Activated CD8-positive, alpha-beta memory T cell treated with anti-CD3 and anti-CD28 coated beads, Interleukin-2, amount 10 ng/mL, durations not matched to agents 7 days and 5 days (primary cell): ENCODE results near the gene FGB. TPM values are rescaled to one million over a fixed set of nuclear protein-coding genes. Genes with fewer than 3 reads are reported as not detected.

Experiments used
- ATAC-seq: fragments of 150-1000 bp; cut with Tn5 transposase; one replicate; pipeline ENCODE4 v1.10.0; 2021; ENCODE audit warnings: moderate library complexity
- CTCF ChIA-PET: fragments of 350-600 bp; sonication (Branson Sonifier 250); formaldehyde crosslinking; loops from one replicate; lab custom pipeline; 2021; ENCODE audit warnings: antibody characterized with exemption; lab: Charles Lee
- DNase-seq: peaks from one replicate; pipeline ENCODE4 v3.0.0-alpha.2; 2020
- H3K27ac Mint-ChIP-seq: one replicate; pipeline ENCODE4 v1.8.0; 2021; ENCODE audit warnings: mild to moderate bottlenecking, mixed read lengths
- H3K27me3 Mint-ChIP-seq: one replicate; pipeline ENCODE4 v1.8.0; 2021; ENCODE audit warnings: mixed read lengths
- H3K36me3 Mint-ChIP-seq: one replicate; pipeline ENCODE4 v1.8.0; 2021; ENCODE audit warnings: mild to moderate bottlenecking, mixed read lengths
- H3K4me1 Mint-ChIP-seq: one replicate; pipeline ENCODE4 v1.8.0; 2021; ENCODE audit warnings: mixed read lengths
- H3K4me3 Mint-ChIP-seq: one replicate; pipeline ENCODE4 v1.8.0; 2021; ENCODE audit warnings: mild to moderate bottlenecking, moderate library complexity, mixed read lengths
- H3K9me3 Mint-ChIP-seq: one replicate; pipeline ENCODE4 v1.8.0; 2022; ENCODE audit warnings: low read depth, mixed read lengths
- total RNA-seq, 2 experiments: library from RNA; stranded (reverse); gene quantifications; one replicate each; pipeline ENCODE4 v1.2.3, GENCODE V29; 2021

The FGB gene
- total RNA-seq, 2 experiments from 2014 or later = not detected

DNA sequence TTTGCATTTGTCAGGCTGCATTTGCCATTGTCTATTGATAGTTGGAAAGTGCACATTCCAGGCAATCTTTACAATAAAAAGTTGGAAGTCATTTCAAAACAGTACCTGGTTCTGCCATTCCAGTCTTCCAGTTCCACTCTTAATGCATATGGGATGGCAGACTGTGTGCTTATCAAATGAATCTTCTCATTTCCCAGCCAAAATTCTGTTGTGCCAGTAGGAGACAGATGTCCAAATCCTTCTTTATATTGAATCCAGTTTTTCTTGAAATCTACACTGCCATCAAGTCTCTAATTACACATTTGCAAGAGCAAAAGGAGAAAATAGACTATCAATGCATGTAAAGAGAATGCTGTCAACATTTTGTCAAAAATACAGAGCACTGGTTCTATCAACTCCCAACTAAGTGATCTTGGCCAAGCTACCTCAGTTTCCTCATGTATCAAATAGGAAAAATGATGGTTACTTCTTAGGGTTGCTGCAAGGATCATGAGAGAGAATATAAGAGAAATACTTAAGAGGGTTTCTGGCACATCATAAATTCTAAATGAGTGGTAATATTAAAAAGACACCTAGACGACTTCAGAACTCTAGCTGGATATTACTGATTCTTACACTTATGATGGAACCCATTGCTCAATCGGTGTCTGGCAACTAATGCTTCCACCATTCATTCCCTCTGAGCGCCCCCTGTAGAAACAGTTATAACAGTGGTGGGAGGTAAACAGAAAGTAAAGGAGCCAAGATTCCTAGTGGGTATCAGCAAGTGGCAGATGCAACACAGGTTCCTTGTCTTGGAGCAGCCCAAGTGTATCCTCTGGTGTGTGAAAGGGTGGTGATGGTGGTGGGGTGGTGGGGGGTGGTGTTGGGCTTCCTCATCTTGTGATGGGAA is 45.8 kb downstream of the FGB start:
- no peak overlapping the region for H3K27ac Mint-ChIP-seq
- CTCF ChIA-PET = interaction anchor here (1.1 to 2.3 kb wide), 2 partner anchors 12 to 56 kb away, joined by 3 to 6 read pairs; no protein-coding TSS in a partner anchor
- DNase-seq (no peak), ATAC-seq (no peak)
- H3K4me3 Mint-ChIP-seq = no peak overlapping the region
- no peaks in the 10 kb centered on the region for H3K9me3 Mint-ChIP-seq
- peaks cover 44% of the 10 kb centered on the region for H3K27me3 Mint-ChIP-seq
- H3K4me1 Mint-ChIP-seq = no peaks in the 10 kb centered on the region
- H3K36me3 Mint-ChIP-seq = no peaks in the 10 kb centered on the region

DNA sequence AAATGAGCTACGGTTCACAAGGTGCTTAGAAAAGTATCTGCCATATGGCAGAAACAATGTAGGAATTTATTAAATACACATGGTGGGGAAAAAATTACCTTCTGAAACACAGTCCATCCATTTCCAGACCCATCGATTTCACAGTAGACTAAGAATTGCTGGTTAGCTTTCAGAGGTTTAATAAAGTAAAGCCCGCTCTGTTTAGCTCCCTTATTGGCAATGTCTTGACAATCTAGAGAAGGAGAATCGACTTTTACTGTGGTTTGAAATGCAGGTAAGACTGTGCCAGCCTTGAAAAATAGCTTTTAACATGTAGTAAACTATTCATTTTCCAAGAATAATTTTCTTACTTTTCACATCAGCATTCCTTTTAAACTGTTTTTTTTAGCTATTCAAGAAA is 46.7 kb downstream of the FGB start:
- Mint-ChIP-seq H3K4me3 (no peak overlapping the region), H3K9me3 (no peaks in the 10 kb centered on the region), H3K27me3 (peaks cover 44% of the 10 kb centered on the region), H3K36me3 (no peaks in the 10 kb centered on the region), H3K27ac (no peak overlapping the region), H3K4me1 (no peaks in the 10 kb centered on the region)
- CTCF ChIA-PET = interaction anchor here (1.1 to 2.3 kb wide), 3 partner anchors 11 to 57 kb away, joined by 3 to 6 read pairs (median 3); no protein-coding TSS in a partner anchor
- DNase-seq (no peak), ATAC-seq (no peak)

DNA sequence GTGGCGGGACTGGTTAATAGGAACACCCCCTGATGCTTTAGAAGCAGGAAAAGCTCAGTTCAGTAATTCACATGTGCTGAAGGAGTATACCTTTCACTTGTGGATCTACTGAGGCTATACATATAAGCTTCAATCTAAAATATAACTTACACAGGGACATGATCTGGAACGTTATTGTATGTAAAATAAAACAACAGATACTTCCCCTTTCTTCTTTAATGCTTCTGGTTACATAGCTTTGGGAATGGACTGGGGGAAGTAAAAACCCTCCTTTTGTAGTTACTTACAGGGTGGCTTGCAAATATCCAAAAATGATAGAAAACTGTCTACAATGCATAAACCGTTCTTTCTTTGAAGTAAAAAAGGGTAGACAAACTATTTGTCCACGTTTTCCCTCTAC is 47.8 kb downstream of the FGB start:
- no peak for DNase-seq
- no peaks in the 10 kb centered on the region for H3K36me3 Mint-ChIP-seq
- H3K4me3 Mint-ChIP-seq = no peak overlapping the region
- no peaks in the 10 kb centered on the region for H3K4me1 Mint-ChIP-seq
- no peaks in the 10 kb centered on the region for H3K9me3 Mint-ChIP-seq
- H3K27me3 Mint-ChIP-seq = peaks cover 41% of the 10 kb centered on the region
- CTCF ChIA-PET = interaction anchor here (1.6 to 2.3 kb wide), 2 partner anchors 52 to 58 kb away, joined by 3 to 6 read pairs; no protein-coding TSS in a partner anchor
- ATAC-seq = no peak
- no peak overlapping the region for H3K27ac Mint-ChIP-seq

DNA sequence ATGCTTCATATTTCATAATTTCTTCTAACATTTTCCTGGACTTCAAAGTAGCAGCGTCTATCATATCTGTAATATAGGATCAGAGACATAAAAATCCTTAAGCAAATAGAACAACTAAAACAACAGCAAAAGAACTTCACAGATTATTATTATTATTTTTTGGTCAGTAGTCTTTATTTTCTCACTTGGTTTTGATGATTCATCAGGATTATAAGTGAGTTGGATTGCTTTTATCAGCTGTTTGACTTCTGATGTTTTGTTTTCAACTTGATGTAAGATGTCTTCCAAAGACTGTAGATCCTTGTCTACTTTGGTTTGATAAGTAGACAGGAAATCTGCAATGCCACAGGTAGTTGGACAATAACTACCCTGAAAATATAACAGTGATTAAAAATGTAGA is 49.0 kb downstream of the FGB start:
- DNase-seq (no peak), ATAC-seq (no peak)
- Mint-ChIP-seq H3K36me3 (no peaks in the 10 kb centered on the region), H3K4me1 (peaks cover 4% of the 10 kb centered on the region), H3K4me3 (no peak overlapping the region), H3K9me3 (no peaks in the 10 kb centered on the region), H3K27me3 (peaks cover 39% of the 10 kb centered on the region), H3K27ac (no peak overlapping the region)
- CTCF ChIA-PET = interaction anchor here (1.4 to 1.9 kb wide), 2 partner anchors 13 to 53 kb away, joined by 3 to 4 read pairs; no protein-coding TSS in a partner anchor

DNA sequence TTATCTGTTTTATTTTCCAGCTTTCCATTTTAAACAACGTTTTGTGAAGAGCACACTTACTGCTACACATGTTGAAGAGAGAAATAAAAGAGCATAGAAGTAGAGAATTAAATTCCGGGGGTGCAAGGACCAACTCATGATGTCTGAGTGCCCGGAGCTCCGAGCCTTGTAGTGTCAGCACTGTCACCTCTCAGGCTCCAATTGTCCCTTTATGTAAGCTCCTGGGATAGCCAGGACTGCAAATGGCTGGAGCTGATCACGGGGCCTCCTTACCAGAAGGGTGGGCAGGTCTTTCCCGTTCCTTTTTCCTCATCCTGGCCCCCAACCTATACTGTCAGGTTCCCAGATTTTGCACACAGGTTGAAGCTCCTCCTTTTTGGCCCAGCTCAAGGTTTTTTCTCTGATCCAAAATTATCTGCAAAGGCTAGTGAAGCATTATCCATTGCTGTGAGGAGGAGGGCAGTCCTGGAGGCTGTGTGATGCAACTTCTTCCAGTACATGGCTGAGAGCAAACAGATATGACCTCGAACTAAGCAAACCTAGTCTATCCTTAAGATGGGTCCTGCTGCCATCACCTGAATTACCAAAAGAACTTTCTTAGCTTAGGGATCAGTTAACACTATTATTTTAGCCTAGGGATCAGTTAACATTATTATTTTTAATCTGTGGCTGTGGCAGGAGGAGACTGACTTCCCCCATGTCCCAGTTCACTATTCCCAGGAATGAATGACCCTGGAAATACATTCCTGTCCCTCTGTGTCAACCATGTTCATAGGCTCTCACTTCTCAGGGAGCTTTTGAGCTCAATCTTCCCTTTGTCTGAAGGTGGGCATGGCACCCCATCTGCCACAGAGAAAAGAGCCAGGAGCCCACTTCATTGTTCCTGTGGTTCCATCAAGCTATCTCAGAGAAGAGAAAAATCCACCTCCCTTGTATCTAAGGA is 49.9 kb downstream of the FGB start, which contains the start of gene FGG:
TSS of gene FGG (minus strand) at position 185 of the 943 bp plus-strand sequence. CDS start at position 138, 47 bp downstream.
- no peak for ATAC-seq
- Mint-ChIP-seq H3K36me3 (no peaks in the 10 kb centered on the region), H3K4me1 (peaks cover 7% of the 10 kb centered on the region), H3K27ac (no peak within 1 kb of the TSS), H3K4me3 (no peak within 1 kb of the TSS), H3K27me3 (peaks cover 32% of the 10 kb centered on the region), H3K9me3 (no peaks in the 10 kb centered on the region)
- DNase-seq = no peak
- CTCF ChIA-PET = interaction anchor here (0.7 to 1.9 kb wide), 4 partner anchors 9 to 61 kb away, joined by 3 to 4 read pairs (median 4); no protein-coding TSS in a partner anchor

DNA sequence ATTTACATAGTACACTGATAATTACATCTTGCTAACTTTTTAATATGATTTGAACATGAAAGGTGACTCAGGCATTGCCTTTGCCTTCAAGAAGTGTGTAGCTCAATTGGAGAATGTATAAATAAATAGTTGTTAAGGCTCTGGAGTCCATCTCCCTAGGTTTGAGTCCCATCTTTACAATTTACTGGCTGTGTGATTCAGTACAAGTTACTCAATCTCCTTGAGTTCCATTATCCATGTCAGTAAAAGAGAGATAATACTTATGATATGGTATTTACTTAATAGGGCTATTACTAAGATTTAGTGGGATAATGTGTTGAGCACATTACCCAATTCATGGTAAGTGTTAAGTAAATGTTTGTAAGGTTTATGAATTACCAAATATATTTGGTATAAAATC is 51.5 kb downstream of the FGB start:
- H3K27ac Mint-ChIP-seq = no peak overlapping the region
- no peaks in the 10 kb centered on the region for H3K36me3 Mint-ChIP-seq
- no peak overlapping the region for H3K4me3 Mint-ChIP-seq
- H3K4me1 Mint-ChIP-seq = peaks cover 7% of the 10 kb centered on the region
- H3K9me3 Mint-ChIP-seq = no peaks in the 10 kb centered on the region
- DNase-seq = no peak
- H3K27me3 Mint-ChIP-seq = peaks cover 23% of the 10 kb centered on the region
- CTCF ChIA-PET = interaction anchor here (1.0 to 1.5 kb wide), 2 partner anchors 58 to 62 kb away, joined by 3 read pairs; no protein-coding TSS in a partner anchor
- no peak for ATAC-seq

DNA sequence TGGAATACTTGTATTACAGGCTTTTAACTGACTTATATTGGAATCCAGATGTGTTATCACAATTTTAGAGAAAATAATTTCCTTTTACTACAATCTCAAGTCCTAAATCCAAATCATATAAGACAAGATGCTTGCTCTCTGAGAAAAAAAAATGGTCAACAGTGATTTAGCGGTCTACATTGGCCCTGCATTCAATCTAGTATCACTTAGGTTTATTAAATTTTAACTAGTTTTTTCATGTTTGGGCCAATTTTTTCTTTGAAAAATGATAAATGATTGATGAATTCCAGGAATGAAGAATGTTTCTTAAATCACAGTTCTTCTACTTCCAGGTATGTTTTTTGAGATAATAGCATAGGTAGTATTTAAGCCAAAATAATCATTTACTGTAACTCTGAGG is 52.4 kb downstream of the FGB start:
- Mint-ChIP-seq H3K27ac (no peak overlapping the region), H3K36me3 (no peaks in the 10 kb centered on the region), H3K4me1 (peaks cover 7% of the 10 kb centered on the region), H3K4me3 (no peak overlapping the region), H3K27me3 (peaks cover 20% of the 10 kb centered on the region), H3K9me3 (no peaks in the 10 kb centered on the region)
- DNase-seq (no peak), ATAC-seq (no peak)
- CTCF ChIA-PET = interaction anchor here (1.0 to 1.5 kb wide), 3 partner anchors 56 to 63 kb away, joined by 3 to 7 read pairs (median 3); no protein-coding TSS in a partner anchor

DNA sequence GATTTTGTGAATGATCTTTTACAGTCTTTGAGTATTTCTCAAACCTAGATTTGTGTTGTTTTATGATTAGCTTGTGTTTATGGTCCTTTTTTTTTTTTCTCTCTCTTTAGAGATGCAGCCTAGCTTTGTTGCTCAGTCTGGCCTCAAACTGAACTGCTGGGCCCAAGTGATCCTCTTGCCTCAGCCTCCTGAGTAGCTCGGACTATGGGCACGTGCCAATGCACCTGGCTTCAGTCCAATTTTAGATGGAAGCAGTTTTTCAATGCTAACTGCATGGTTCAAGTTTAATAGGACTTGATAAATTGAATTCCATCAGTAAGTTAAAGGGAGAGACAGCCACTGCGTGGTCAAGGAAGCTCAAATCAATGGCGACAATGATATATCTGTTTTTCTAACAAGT is 53.5 kb downstream of the FGB start:
- no peaks in the 10 kb centered on the region for H3K9me3 Mint-ChIP-seq
- DNase-seq (no peak), ATAC-seq (no peak)
- peaks cover 7% of the 10 kb centered on the region for H3K4me1 Mint-ChIP-seq
- H3K27me3 Mint-ChIP-seq = peaks cover 17% of the 10 kb centered on the region
- H3K36me3 Mint-ChIP-seq = no peaks in the 10 kb centered on the region
- CTCF ChIA-PET = interaction anchor here (0.9 to 1.4 kb wide), 3 partner anchors 57 to 65 kb away, joined by 3 to 7 read pairs (median 3); no protein-coding TSS in a partner anchor
- H3K4me3 Mint-ChIP-seq = no peak overlapping the region
- no peak overlapping the region for H3K27ac Mint-ChIP-seq

DNA sequence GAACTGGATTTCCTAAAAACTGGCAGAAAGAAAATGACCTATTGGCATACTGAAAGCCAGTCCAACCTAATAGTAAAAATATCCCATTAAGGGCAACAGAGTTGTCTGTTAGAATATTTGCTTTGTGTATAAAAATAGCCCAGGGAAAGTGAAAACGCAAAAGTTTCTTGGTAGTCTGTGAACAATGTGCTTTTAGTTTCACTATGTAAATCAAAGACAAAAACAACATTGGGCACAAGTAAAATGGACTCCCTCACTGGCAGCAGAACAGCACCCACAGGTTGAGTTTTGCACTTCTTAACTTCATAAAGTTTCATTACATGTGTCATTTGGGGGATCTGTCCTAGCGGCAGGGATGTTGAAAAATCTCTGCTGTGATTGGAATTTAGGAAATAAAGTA is 53.9 kb downstream of the FGB start:
- no peak for DNase-seq
- H3K27me3 Mint-ChIP-seq = peaks cover 14% of the 10 kb centered on the region
- H3K36me3 Mint-ChIP-seq = no peaks in the 10 kb centered on the region
- CTCF ChIA-PET = interaction anchor here (0.9 to 1.4 kb wide), 3 partner anchors 58 to 66 kb away, joined by 3 to 7 read pairs (median 3); no protein-coding TSS in a partner anchor
- H3K9me3 Mint-ChIP-seq = no peaks in the 10 kb centered on the region
- H3K4me1 Mint-ChIP-seq = peaks cover 7% of the 10 kb centered on the region
- peak; percentile 57 for ATAC-seq
- H3K27ac Mint-ChIP-seq = no peak overlapping the region
- H3K4me3 Mint-ChIP-seq = no peak overlapping the region

DNA sequence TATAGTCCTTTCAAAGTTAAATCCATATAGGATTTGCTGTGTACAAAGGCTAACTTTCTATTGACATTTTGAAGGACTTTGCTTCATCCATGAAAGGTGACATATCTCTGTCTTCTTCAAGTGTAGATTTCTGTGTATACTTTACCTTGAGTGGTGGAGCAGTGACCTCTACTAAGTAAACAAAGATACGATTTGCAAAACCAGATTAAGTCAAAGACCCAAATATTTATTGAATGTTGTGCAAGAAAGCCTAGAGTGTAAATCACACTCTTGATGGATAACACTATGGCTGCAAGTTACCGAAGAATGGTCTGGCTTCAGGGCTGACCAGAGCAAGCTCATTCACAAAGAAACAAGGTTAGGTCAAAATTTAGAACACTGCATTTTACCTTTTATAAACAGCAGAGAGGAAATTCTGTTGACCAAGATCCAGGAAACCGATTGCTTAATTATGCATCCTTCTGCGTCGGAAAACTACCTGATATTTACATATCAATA is 55.1 kb downstream of the FGB start:
- Mint-ChIP-seq H3K36me3 (no peaks in the 10 kb centered on the region), H3K9me3 (no peaks in the 10 kb centered on the region)
- ATAC-seq = no peak

DNA sequence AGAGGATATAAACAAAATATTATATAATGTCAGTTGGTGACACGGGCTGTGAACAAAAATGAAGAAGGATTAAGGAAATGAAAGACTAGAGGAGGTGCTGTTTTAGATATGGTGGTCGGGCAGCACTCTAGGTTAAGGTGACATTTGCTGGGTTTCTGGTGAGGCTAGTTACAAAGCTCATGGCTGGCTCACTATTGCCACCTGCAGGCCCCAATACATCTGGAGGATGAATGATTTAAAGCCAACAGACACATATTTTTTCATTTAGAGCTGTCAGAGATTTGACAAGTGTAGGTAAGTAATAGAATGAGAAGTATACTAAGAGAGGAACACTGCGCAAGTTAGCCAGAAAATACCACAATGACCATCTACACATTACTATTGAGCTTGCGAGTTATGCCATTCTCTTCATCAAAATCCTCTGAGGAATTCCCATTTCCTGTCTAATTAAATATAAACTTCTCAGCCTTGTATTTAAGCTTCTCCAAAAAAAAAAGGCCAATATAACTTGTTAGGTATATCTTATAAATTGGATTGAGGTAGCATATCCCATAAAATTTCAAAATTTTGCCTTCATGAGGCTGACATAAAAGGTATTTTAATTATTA is 56.0 kb downstream of the FGB start:
- H3K27ac Mint-ChIP-seq = no peak overlapping the region
- no peaks in the 10 kb centered on the region for H3K9me3 Mint-ChIP-seq
- no peaks in the 10 kb centered on the region for H3K36me3 Mint-ChIP-seq
- ATAC-seq (peak; percentile 82), DNase-seq (peak; percentile 75)
- peaks cover 4% of the 10 kb centered on the region for H3K27me3 Mint-ChIP-seq
- H3K4me3 Mint-ChIP-seq = no peak overlapping the region
- CTCF ChIA-PET = interaction anchor here (0.6 to 7.2 kb wide), 11 partner anchors 13 to 114 kb away, joined by 3 to 61 read pairs (median 4); partner anchors contain the start of gene PLRG1
- peaks cover 7% of the 10 kb centered on the region for H3K4me1 Mint-ChIP-seq

More for the DNA sequence above, 55.1 kb downstream of the FGB start:
- DNase-seq = no peak
- CTCF ChIA-PET = interaction anchor here (1.3 to 7.2 kb wide), 6 partner anchors 12 to 66 kb away, joined by 4 to 61 read pairs (median 8); partner anchors contain the start of gene PLRG1
- Mint-ChIP-seq H3K4me1 (peaks cover 7% of the 10 kb centered on the region), H3K27me3 (peaks cover 8% of the 10 kb centered on the region), H3K27ac (no peak overlapping the region), H3K4me3 (no peak overlapping the region)

DNA sequence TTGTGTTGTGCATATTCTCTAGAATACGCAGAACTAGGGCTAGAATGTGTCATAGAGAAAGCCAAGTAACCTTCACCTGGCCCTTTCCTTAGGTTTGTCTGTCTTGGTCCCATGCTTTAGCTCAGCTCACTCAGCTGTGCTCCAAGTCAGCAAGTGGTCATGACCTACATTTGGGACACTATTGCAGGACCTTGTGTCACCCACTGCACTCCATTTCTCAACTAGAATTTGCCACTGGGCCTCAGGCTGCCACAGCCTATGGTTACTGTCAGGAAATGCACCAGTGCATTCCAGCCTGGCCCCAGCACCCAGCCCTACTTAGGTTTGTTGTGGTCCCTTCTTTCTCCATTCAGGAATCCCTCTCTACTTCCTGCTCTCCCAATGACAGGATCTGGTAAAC is 57.3 kb downstream of the FGB start:
- peaks cover 7% of the 10 kb centered on the region for H3K4me1 Mint-ChIP-seq
- no peak overlapping the region for H3K27ac Mint-ChIP-seq
- no peak overlapping the region for H3K4me3 Mint-ChIP-seq
- H3K9me3 Mint-ChIP-seq = no peaks in the 10 kb centered on the region
- CTCF ChIA-PET = interaction anchor here (1.3 to 7.2 kb wide), 5 partner anchors 8 to 69 kb away, joined by 3 to 61 read pairs (median 9); partner anchors contain the start of gene PLRG1
- no peaks in the 10 kb centered on the region for H3K36me3 Mint-ChIP-seq
- H3K27me3 Mint-ChIP-seq = peaks cover 3% of the 10 kb centered on the region
- DNase-seq = no peak
- no peak for ATAC-seq
